IMR-90 (cell line): ENCODE results near the gene KHK. TPM values are rescaled to one million over a fixed set of nuclear protein-coding genes. Genes with fewer than 3 reads are reported as not detected.

ENCODE experiments used
- ATAC-seq: fragments of 200-7000 bp; cut with Tn5 transposase; 2 replicates; pipeline ENCODE4 v1.9.1; 2020; ENCODE audit warnings: low read depth, mild to moderate bottlenecking, moderate library complexity
- BruUV-seq: library from RNA; stranded (reverse); fragments of 400-500 nt; replicated peaks from 2 replicates; lab custom pipeline; 2021; lab: Mats Ljungman, UMichigan
- CTCF ChIA-PET: fragments of 300-600 bp; formaldehyde crosslinking; extraction: SDS; loops from one replicate; lab custom pipeline; 2021; ENCODE audit warnings: antibody characterized with exemption; lab: Yijun Ruan, JAX
- POLR2A ChIA-PET: fragments of 300-600 bp; sonication (Branson Sonifier 250); formaldehyde crosslinking; loops from one replicate; lab custom pipeline; 2022; ENCODE audit warnings: antibody characterized with exemption; ENCODE audit not compliant: unreplicated experiment; lab: Charles Lee
- DNase-seq: peaks from one replicate; pipeline ENCODE4 v3.0.0; 2013
- H2AFZ ChIP-seq: replicated peaks from 2 replicates; pipeline ENCODE3; 2013; ENCODE audit warnings: low read length, mild to moderate bottlenecking; ENCODE audit not compliant: poor library complexity
- H2AK5ac ChIP-seq: 2 replicates; pipeline ENCODE4 v1.6.1; 2013; ENCODE audit warnings: low read depth, low read length, inconsistent platforms
- H2AK9ac ChIP-seq: replicated peaks from 2 replicates; pipeline ENCODE3; 2013; ENCODE audit warnings: mild to moderate bottlenecking, low read depth, low read length, moderate library complexity; ENCODE audit not compliant: poor library complexity
- H2BK120ac ChIP-seq: 2 replicates; pipeline ENCODE4 v1.6.1; 2013; ENCODE audit warnings: low read depth, low read length, inconsistent platforms
- H2BK15ac ChIP-seq: 3 replicates; pipeline ENCODE4 v1.6.1; 2013; ENCODE audit warnings: low read depth, low read length, inconsistent platforms
- H2BK20ac ChIP-seq: 2 replicates; pipeline ENCODE4 v1.6.1; 2013; ENCODE audit warnings: low read depth, mild to moderate bottlenecking, inconsistent platforms, low read length, moderate library complexity
- H2BK5ac ChIP-seq: 2 replicates; pipeline ENCODE4 v1.6.1; 2013; ENCODE audit warnings: mild to moderate bottlenecking, low read depth, low read length, inconsistent platforms; ENCODE audit not compliant: poor library complexity, severe bottlenecking
- H3K14ac ChIP-seq: replicated peaks from 2 replicates; pipeline ENCODE4 v1.6.1; 2013; ENCODE audit warnings: low read depth, low read length, inconsistent platforms
- H3K18ac ChIP-seq: 2 replicates; pipeline ENCODE4 v1.6.1; 2013; ENCODE audit warnings: low read depth, low read length, control low read depth
- H3K23ac ChIP-seq: 2 replicates; pipeline ENCODE4 v1.6.1; 2013; ENCODE audit warnings: low read depth, low read length, inconsistent platforms
- H3K27ac ChIP-seq: 2 replicates; pipeline ENCODE4 v1.5.1; 2013; ENCODE audit warnings: mild to moderate bottlenecking, control low read depth, low read length; ENCODE audit not compliant: insufficient read depth
- H3K27me3 ChIP-seq: 2 replicates; pipeline ENCODE4 v1.6.1; 2013; ENCODE audit warnings: low read length; ENCODE audit not compliant: control insufficient read depth, insufficient read depth
- H3K36me3 ChIP-seq: 2 replicates; pipeline ENCODE4 v1.6.1; 2013; ENCODE audit warnings: low read length, mixed read lengths; ENCODE audit not compliant: control insufficient read depth, insufficient read depth
- H3K4ac ChIP-seq: 2 replicates; pipeline ENCODE4 v1.6.1; 2013; ENCODE audit warnings: low read depth, low read length, inconsistent platforms
- H3K4me1 ChIP-seq: 2 replicates; pipeline ENCODE4 v1.6.1; 2013; ENCODE audit warnings: low read length, mixed read lengths; ENCODE audit not compliant: control insufficient read depth, insufficient read depth
- H3K4me2 ChIP-seq: 2 replicates; pipeline ENCODE4 v1.6.1; 2013; ENCODE audit warnings: low read depth, mild to moderate bottlenecking, control low read depth, low read length, moderate library complexity
- H3K4me3 ChIP-seq: 2 replicates; pipeline ENCODE4 v1.5.1; 2013; ENCODE audit warnings: low read depth, mild to moderate bottlenecking, control low read depth, low read length, moderate library complexity; ENCODE audit not compliant: insufficient read depth
- H3K56ac ChIP-seq: 2 replicates; pipeline ENCODE4 v1.6.1; 2013; ENCODE audit warnings: low read length, inconsistent platforms; ENCODE audit not compliant: insufficient read depth; ENCODE audit errors: extremely low read depth
- H3K79me1 ChIP-seq, 2 experiments: 2 replicates each; pipeline ENCODE4 v1.6.1; 2013; ENCODE audit warnings: low read length in 2 of 2, inconsistent platforms in 1 of 2, low read depth in 1 of 2
- H3K9ac ChIP-seq: 2 replicates; pipeline ENCODE4 v1.6.1; 2013; ENCODE audit warnings: low read depth, low read length, control low read depth
- H3K9me1 ChIP-seq: 2 replicates; pipeline ENCODE4 v1.6.1; 2013; ENCODE audit warnings: low read length, inconsistent platforms; ENCODE audit not compliant: insufficient read depth
- H3K9me3 ChIP-seq: 2 replicates; pipeline ENCODE4 v1.6.1; 2013; ENCODE audit warnings: low read length; ENCODE audit not compliant: control insufficient read depth, insufficient read depth
- H4K20me1 ChIP-seq: 2 replicates; pipeline ENCODE4 v1.6.1; 2013; ENCODE audit warnings: low read length, inconsistent platforms; ENCODE audit not compliant: insufficient read depth
- H4K5ac ChIP-seq: 2 replicates; pipeline ENCODE4 v1.6.1; 2013; ENCODE audit warnings: mild to moderate bottlenecking, low read depth, low read length, control low read depth
- H4K8ac ChIP-seq, 2 experiments: 2 replicates each; pipeline ENCODE4 v1.6.1; 2013; ENCODE audit warnings: low read depth in 2 of 2, low read length in 2 of 2, control low read depth in 1 of 2, inconsistent platforms in 1 of 2
- H4K91ac ChIP-seq: 2 replicates; pipeline ENCODE4 v1.6.1; 2013; ENCODE audit warnings: low read depth, low read length, inconsistent platforms; ENCODE audit not compliant: insufficient read depth
- BHLHE40 ChIP-seq: fragments of 150-350 bp; IDR thresholded peaks from 2 replicates; pipeline ENCODE4 v1.6.1; 2016; ENCODE audit warnings: mild to moderate bottlenecking, low read depth, low read length
- CEBPB ChIP-seq: IDR thresholded peaks from 2 replicates; pipeline ENCODE4 v1.6.1; 2012; ENCODE audit warnings: low read depth, low read length, improper control_type of control experiment
- CHD1 ChIP-seq: IDR thresholded peaks from 2 replicates; pipeline ENCODE4 v1.6.1; 2012; ENCODE audit warnings: low read depth, low read length, improper control_type of control experiment
- FOS ChIP-seq: fragments of 150-350 bp; IDR thresholded peaks from 2 replicates; pipeline ENCODE4 v1.6.1; 2016; ENCODE audit warnings: low read depth, low read length
- MAFK ChIP-seq: IDR thresholded peaks from 2 replicates; pipeline ENCODE4 v1.6.1; 2012; ENCODE audit warnings: low read depth, low read length, improper control_type of control experiment
- MAZ ChIP-seq: IDR thresholded peaks from 2 replicates; pipeline ENCODE4 v1.6.1; 2012; ENCODE audit warnings: low read depth, mild to moderate bottlenecking, low read length, improper control_type of control experiment, moderate library complexity, borderline replicate concordance
- MXI1 ChIP-seq: IDR thresholded peaks from 2 replicates; pipeline ENCODE4 v1.6.1; 2012; ENCODE audit warnings: low read depth, mild to moderate bottlenecking, low read length, moderate library complexity, borderline replicate concordance
- NFE2L2 ChIP-seq: fragments of 150-350 bp; IDR thresholded peaks from 2 replicates; pipeline ENCODE4 v1.6.1; 2016; ENCODE audit warnings: low read depth, mild to moderate bottlenecking, low read length
- RFX5 ChIP-seq: IDR thresholded peaks from 2 replicates; pipeline ENCODE4 v1.8.0; 2012; ENCODE audit warnings: low read depth, mild to moderate bottlenecking, low read length, moderate library complexity
- SMC3 ChIP-seq: fragments of 150-350 bp; IDR thresholded peaks from 2 replicates; pipeline ENCODE4 v1.6.1; 2016; ENCODE audit warnings: low read depth, mild to moderate bottlenecking, antibody characterized with exemption, low read length, moderate library complexity
- WGBS, 2 experiments: methylation state at CpG; one replicate each; pipeline versions ENCODE4 v1.1.5 to v1.1.7; 2013; ENCODE audit warnings: missing lambda C conversion rate in 2 of 2; ENCODE audit not compliant: insufficient read length in 1 of 2; ENCODE audit errors: extremely low coverage in 2 of 2; 5-methylcytosine and 5-hydroxymethylcytosine counted together
- dilution Hi-C: fragments of 300-500 bp; cut with HindIII; formaldehyde crosslinking; loops from one replicate; pipeline ENCODE4 v1.14.3; 2018; ENCODE audit warnings: low sequenced_read_pairs; ENCODE audit not compliant: unreplicated experiment
- in situ Hi-C: fragments of 300-500 bp; cut with MboI; formaldehyde crosslinking; loops from 3 replicates; pipeline ENCODE4 v1.14.3; 2019; ENCODE audit warnings: low sequenced_read_pairs, inconsistent platforms, mixed read lengths
- intact Hi-C: fragments of 100-400 bp; cut with micrococcal nuclease; formaldehyde crosslinking; loops from 2 replicates; pipeline ENCODE4 v1.10.0; 2022
- polyA plus RNA-seq, 3 experiments: library from polyadenylated mRNA; depleted of rRNA; stranded (reverse); fragments of >200 nt; gene quantifications; 2 replicates each; pipeline ENCODE4 v1.2.3, GENCODE V29; 2012; ENCODE audit warnings: low replicate concordance in 1 of 3
- total RNA-seq: library from RNA; depleted of rRNA; stranded (reverse); fragments of >200 nt; gene quantifications from 2 replicates; pipeline ENCODE4 v1.2.3, GENCODE V29; 2012
- TF ChIP-seq, protein P1 (sequence below): fragments of 150-350 bp; IDR thresholded peaks from 2 replicates; pipeline ENCODE4 v1.6.1; 2017; ENCODE audit warnings: mild to moderate bottlenecking, antibody characterized with exemption, low read length, low read depth
- TF ChIP-seq, protein P2 (sequence below): conservative IDR thresholded peaks from 2 replicates; pipeline ENCODE4 v1.5.1; 2012; ENCODE audit warnings: mild to moderate bottlenecking, low read depth, low read length, improper control_type of control experiment
- TF ChIP-seq, protein P3 (sequence below): fragments of 150-350 bp; IDR thresholded peaks from 2 replicates; pipeline ENCODE4 v1.6.1; 2016; ENCODE audit warnings: low read depth, mild to moderate bottlenecking, low read length, moderate library complexity, borderline replicate concordance

KHK gene
- total and polyA plus RNA-seq, 2 of the 4 experiments (the other 2 are of a cell fraction) = 0.72 to 0.82 TPM

DNA sequence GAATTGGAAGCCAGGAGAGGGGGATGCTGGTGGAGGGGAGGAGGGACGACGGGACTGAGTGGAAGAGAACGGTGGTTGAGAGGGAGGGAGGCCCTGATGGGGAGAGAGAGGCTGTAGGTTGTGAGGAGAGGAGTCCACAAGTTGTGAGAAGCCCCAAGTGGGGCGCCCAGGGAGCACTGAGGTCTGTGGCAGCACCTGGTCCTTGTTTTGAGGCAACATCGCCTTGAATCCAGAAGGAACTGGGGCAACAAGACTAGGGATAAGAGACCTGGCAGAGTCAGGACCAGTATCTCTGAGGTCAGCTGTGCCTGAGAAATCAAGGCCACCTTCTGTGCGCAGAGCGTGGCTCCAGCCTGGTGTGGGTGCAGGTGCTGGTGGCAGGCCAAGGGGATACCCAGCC, 51.5 kb downstream of the KHK start:
- CTCF ChIA-PET = no interaction called here
- Histone ChIP-seq H3K56ac (no peak overlapping the region), H3K14ac (no peak overlapping the region), H2AK5ac (no peak overlapping the region), H2BK5ac (no peak overlapping the region), H3K4me1 (peaks cover 5% of the 10 kb centered on the region), H3K18ac (no peak overlapping the region), H2BK120ac (no peak overlapping the region), H3K27ac (no peak overlapping the region), H3K23ac (no peak overlapping the region), H3K79me1 (peaks cover 6 to 12% of the 10 kb centered on the region in 2 experiments; a peak in 3 of 4 replicates), H3K9me1 (peaks cover 10% of the 10 kb centered on the region), H3K4me2 (no peak overlapping the region), H2AFZ (no peak overlapping the region), H4K5ac (no peak overlapping the region), H4K91ac (no peak overlapping the region), H2BK20ac (no peak overlapping the region), H3K9ac (no peak overlapping the region), H4K20me1 (peaks cover 6% of the 10 kb centered on the region; the same call in 1 of the 2 replicates), H3K36me3 (no peaks in the 10 kb centered on the region), H4K8ac (no peak overlapping the region), H2BK15ac (no peak overlapping the region), H3K9me3 (0 out of 2 replicates have a peak, but pooled peaks cover 3% of the 10 kb centered on the region), H3K27me3 (peaks cover 21% of the 10 kb centered on the region), H3K4ac (no peak overlapping the region), H2AK9ac (peak overlapping the region; percentile 23), H3K4me3 (no peak overlapping the region)
- POLR2A ChIA-PET = no interaction called here
- intact Hi-C loops (no loop called here), dilution Hi-C loops (no loop called here), in situ Hi-C loops (no loop called here)
- WGBS, 2 experiments = 44% methylated on average over 3 of the region's 7 CpGs; no CpG with 5 or more reads in 1 of the 2 experiments
- no peak for ATAC-seq
- TF ChIP-seq, protein P1, sequence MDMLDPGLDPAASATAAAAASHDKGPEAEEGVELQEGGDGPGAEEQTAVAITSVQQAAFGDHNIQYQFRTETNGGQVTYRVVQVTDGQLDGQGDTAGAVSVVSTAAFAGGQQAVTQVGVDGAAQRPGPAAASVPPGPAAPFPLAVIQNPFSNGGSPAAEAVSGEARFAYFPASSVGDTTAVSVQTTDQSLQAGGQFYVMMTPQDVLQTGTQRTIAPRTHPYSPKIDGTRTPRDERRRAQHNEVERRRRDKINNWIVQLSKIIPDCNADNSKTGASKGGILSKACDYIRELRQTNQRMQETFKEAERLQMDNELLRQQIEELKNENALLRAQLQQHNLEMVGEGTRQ = no peak
- TF ChIP-seq MXI1 = no peak
- TF ChIP-seq MAZ = no peak
- TF ChIP-seq, protein P2, sequence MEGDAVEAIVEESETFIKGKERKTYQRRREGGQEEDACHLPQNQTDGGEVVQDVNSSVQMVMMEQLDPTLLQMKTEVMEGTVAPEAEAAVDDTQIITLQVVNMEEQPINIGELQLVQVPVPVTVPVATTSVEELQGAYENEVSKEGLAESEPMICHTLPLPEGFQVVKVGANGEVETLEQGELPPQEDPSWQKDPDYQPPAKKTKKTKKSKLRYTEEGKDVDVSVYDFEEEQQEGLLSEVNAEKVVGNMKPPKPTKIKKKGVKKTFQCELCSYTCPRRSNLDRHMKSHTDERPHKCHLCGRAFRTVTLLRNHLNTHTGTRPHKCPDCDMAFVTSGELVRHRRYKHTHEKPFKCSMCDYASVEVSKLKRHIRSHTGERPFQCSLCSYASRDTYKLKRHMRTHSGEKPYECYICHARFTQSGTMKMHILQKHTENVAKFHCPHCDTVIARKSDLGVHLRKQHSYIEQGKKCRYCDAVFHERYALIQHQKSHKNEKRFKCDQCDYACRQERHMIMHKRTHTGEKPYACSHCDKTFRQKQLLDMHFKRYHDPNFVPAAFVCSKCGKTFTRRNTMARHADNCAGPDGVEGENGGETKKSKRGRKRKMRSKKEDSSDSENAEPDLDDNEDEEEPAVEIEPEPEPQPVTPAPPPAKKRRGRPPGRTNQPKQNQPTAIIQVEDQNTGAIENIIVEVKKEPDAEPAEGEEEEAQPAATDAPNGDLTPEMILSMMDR = no peak
- TF ChIP-seq SMC3 = no peak
- TF ChIP-seq CEBPB = no peak
- no peak for TF ChIP-seq BHLHE40
- TF ChIP-seq MAFK = no peak
- TF ChIP-seq NFE2L2 = no peak
- TF ChIP-seq FOS = no peak
- no peak for TF ChIP-seq CHD1
- TF ChIP-seq RFX5 = no peak
- TF ChIP-seq, protein P3, sequence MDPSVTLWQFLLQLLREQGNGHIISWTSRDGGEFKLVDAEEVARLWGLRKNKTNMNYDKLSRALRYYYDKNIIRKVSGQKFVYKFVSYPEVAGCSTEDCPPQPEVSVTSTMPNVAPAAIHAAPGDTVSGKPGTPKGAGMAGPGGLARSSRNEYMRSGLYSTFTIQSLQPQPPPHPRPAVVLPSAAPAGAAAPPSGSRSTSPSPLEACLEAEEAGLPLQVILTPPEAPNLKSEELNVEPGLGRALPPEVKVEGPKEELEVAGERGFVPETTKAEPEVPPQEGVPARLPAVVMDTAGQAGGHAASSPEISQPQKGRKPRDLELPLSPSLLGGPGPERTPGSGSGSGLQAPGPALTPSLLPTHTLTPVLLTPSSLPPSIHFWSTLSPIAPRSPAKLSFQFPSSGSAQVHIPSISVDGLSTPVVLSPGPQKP = no peak
- no TSS peak for BruUV-seq
- DNase-seq = no peak
